ENCODE measurements around the gene ROPN1. TPM values are rescaled to one million over a fixed set of nuclear protein-coding genes. Genes with fewer than 3 reads are reported as not detected.
A peak's percentile ranks its signal among the peaks of the same experiment; 100 is the strongest.

Gene ROPN1
- total RNA-seq, 6 experiments from 2014 or later, result not detected

- peak in 3 of 4 donors; percentile 57 to 65 (median 58) for ATAC-seq
- H3K36me3 ChIP-seq, result no peaks in the 10 kb centered on the region
- intact Hi-C loops (cut with DNase I), result no loop called here
- peaks cover 0 to 20% (median 0%) of the 10 kb centered on the region in 4 donors for H3K4me1 ChIP-seq
- peak overlapping the region in 1 of 3 donors; percentile 22 for H3K4me3 ChIP-seq
- no peaks in the 10 kb centered on the region for H3K27me3 ChIP-seq
- WGBS (ENCODE audit: insufficient coverage, low coverage, low lambda C conversion rate, missing lambda C conversion rate), result 28% methylated on average over 2 of the region's 2 CpGs
- H3K9me3 ChIP-seq, result no peaks in the 10 kb centered on the region
- no peak for DNase-seq
- H3K27ac ChIP-seq, result no peak overlapping the region
- TF ChIP-seq POLR2A (IDR thresholded peaks at IDR 0.05), result no peak
- no peak for TF ChIP-seq CTCF (IDR thresholded peaks at IDR 0.05)
These were observed 52.2 kb downstream of the ROPN1 start for GRCh38 chr3:123939706-123940105.

- intact Hi-C loops (cut with DNase I), result no loop called here
- Histone ChIP-seq H3K27me3 (no peaks in the 10 kb centered on the region), H3K4me3 (no peak overlapping the region), H3K4me1 (peaks cover 0 to 20% (median 0%) of the 10 kb centered on the region in 4 donors), H3K36me3 (no peaks in the 10 kb centered on the region), H3K27ac (no peak overlapping the region), H3K9me3 (no peaks in the 10 kb centered on the region)
- 61% methylated on average over 2 of the region's 2 CpGs for WGBS (ENCODE audit: insufficient coverage, low coverage, low lambda C conversion rate, missing lambda C conversion rate)
- no peak for ATAC-seq
- no peak for DNase-seq
- TF ChIP-seq POLR2A (IDR thresholded peaks at IDR 0.05) (no peak), CTCF (IDR thresholded peaks at IDR 0.05) (no peak)
These were observed 55.5 kb downstream of the ROPN1 start for GRCh38 chr3:123936400-123936799.

GRCh38 chr3:123935830-123936229, 56.1 kb downstream of the ROPN1 start:
- Histone ChIP-seq H3K36me3 (peaks cover 0 to 4% (median 0%) of the 10 kb centered on the region in 4 donors), H3K4me3 (no peak overlapping the region), H3K27ac (no peak overlapping the region), H3K4me1 (peaks cover 0 to 15% (median 0%) of the 10 kb centered on the region in 4 donors), H3K27me3 (no peaks in the 10 kb centered on the region), H3K9me3 (no peaks in the 10 kb centered on the region)
- TF ChIP-seq CTCF (IDR thresholded peaks at IDR 0.05) (no peak), POLR2A (IDR thresholded peaks at IDR 0.05) (no peak)
- ATAC-seq (no peak), DNase-seq (no peak)
- intact Hi-C loops (cut with DNase I), result no loop called here

DNA sequence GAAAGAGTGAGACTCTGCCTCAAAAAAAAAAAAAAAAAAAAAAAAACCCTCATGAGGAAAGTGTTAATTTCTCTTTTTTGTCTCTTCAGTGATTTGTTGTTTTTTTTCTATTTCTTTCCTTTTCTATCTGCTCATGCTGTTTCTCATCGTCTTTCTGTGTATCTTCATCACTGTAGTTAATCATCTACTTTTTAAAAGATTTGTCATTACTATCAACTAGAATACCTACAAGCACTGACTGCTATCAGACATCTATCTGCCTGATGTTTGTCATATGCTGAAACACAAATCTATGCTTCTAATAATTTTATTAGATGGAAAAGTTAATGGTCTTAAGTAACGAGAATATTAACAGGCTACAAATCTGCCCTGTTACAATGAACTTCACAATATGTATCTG, 57.7 kb downstream of the ROPN1 start:
- intact Hi-C loops (cut with DNase I), result no loop called here
- DNase-seq (no peak), ATAC-seq (peak; percentile 63 to 87 (median 72))
- H3K4me3 ChIP-seq, result no peak overlapping the region
- H3K27me3 ChIP-seq, result no peaks in the 10 kb centered on the region
- TF ChIP-seq POLR2A (IDR thresholded peaks at IDR 0.05), result no peak
- no peak for TF ChIP-seq CTCF (IDR thresholded peaks at IDR 0.05)
- H3K4me1 ChIP-seq, result no peaks in the 10 kb centered on the region
- H3K9me3 ChIP-seq, result no peaks in the 10 kb centered on the region
- peaks cover 0 to 10% (median 0%) of the 10 kb centered on the region in 4 donors for H3K36me3 ChIP-seq
- WGBS (ENCODE audit: insufficient coverage, low coverage, low lambda C conversion rate, missing lambda C conversion rate), result 27% methylated on average over 2 of the region's 2 CpGs
- H3K27ac ChIP-seq, result no peak overlapping the region

DNA sequence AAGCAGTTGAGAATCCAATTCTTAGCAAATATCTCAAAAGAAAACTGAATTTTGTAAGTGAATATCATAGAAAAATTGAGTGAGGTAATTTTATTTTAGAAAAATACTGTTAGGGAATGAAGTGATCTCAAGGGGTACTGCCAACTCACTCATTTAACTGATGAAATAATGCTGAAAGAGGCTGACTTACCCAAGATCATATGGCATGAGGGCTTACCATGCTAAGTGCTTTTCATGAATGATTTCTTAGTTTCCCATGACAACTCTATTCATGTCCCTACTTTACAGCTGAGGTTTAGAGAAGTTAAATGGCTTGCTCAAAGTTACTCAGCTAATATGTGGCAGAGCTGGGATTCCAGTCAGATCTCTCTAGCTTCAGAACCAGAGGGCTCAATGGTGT, 61.5 kb downstream of the ROPN1 start:
- ATAC-seq (no peak), DNase-seq (no peak)
- TF ChIP-seq POLR2A (IDR thresholded peaks at IDR 0.05) (no peak), CTCF (IDR thresholded peaks at IDR 0.05) (no peak)
- no peak overlapping the region for H3K27ac ChIP-seq
- no peaks in the 10 kb centered on the region for H3K4me1 ChIP-seq
- intact Hi-C loops (cut with DNase I), result no loop called here
- H3K4me3 ChIP-seq, result no peak overlapping the region
- peaks cover 0 to 10% (median 0%) of the 10 kb centered on the region in 4 donors for H3K36me3 ChIP-seq
- H3K27me3 ChIP-seq, result no peaks in the 10 kb centered on the region
- no peaks in the 10 kb centered on the region for H3K9me3 ChIP-seq

All from right lobe of liver (tissue), 6 donors.